HG03439 (cell line): ENCODE data around the gene GNRHR.
A peak's percentile ranks its signal among the peaks of the same experiment; 100 is the strongest.
"Not testable (repeated sequence)": the region's sequence is repeated elsewhere in the genome, so short reads cannot be mapped to it uniquely, and the experiment has no call there.

Experiments used
- ATAC-seq: cut with Tn5 transposase; IDR thresholded peaks from one replicate; pipeline ENCODE4 v1.9.1; 2021; ENCODE audit warnings: mild to moderate bottlenecking, moderate library complexity; ENCODE audit not compliant: unreplicated experiment

Gene GNRHR

GRCh38 chr4:67730511-67730910 lies 23.7 kb downstream of the GNRHR start:
- not testable (repeated sequence) for ATAC-seq

GRCh38 chr4:67727124-67727850 lies 26.9 kb downstream of the GNRHR start:
- ATAC-seq, result no peak

- ATAC-seq, result no peak
These were observed 28.2 kb downstream of the GNRHR start for GRCh38 chr4:67725981-67726380.

DNA sequence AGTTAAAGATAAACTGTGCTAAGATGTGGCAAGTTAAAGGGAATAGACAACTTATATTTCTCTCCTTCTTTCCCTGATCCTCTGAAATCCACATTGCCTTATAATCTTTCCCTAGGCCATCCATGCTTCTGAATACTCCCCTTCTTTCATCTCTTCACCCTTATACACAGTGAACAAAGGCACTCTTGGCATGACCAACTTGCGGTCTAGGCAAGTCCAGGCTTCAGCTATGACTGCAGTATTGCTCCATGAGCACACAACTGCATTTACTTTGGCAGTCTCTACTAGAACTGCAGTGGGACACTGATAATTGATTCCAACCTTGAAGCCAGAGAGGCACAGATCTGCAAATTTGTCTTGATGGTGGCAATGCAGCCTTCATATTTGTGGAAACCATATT lies 29.1 kb downstream of the GNRHR start:
- no peak for ATAC-seq

- no peak for ATAC-seq
These were observed 30.2 kb downstream of the GNRHR start for GRCh38 chr4:67723949-67724348.

GRCh38 chr4:67723341-67723740 lies 30.8 kb downstream of the GNRHR start:
- ATAC-seq, result no peak

DNA sequence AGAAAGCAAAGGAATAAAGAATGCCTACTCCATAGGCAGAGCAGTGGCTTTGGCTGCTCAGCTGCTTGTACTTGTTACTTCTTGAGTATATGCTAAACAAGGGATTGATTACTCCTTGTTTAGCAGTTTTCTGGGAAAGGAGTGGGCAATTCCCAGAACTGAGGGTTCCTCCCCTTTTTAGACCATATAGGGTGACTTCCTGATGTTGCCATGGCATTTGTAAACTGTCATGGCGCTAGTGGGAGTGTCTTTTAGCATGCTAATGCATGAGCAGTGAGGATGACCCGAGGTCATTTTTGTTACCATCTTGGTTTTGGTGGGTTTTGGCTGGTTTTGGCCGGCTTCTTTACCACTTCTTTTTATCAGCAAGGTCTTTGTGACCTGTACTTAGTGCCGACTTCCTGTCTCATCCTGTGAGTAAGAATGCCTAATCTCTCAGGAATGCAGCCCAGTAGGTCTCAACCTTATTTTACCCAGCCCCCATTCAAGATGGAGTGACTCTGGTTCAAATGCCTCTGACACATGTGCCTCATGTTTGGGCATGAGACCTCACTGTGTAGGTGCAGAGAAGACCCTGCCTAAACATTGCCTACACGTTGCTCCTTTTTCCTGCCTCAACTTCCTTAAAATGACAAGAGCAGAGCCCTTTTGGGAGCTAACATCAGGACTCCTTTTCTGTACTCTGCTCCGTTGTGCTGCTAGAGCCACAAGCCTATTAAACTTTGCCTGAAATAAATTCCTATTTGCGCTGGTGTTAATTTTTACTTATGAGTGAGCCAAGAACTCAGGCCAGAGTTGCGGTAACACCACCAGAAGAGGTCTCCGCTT lies 32.2 kb downstream of the GNRHR start:
- ATAC-seq, result no peak

- ATAC-seq, result no peak
These were observed 32.8 kb downstream of the GNRHR start for GRCh38 chr4:67721315-67721769.

DNA sequence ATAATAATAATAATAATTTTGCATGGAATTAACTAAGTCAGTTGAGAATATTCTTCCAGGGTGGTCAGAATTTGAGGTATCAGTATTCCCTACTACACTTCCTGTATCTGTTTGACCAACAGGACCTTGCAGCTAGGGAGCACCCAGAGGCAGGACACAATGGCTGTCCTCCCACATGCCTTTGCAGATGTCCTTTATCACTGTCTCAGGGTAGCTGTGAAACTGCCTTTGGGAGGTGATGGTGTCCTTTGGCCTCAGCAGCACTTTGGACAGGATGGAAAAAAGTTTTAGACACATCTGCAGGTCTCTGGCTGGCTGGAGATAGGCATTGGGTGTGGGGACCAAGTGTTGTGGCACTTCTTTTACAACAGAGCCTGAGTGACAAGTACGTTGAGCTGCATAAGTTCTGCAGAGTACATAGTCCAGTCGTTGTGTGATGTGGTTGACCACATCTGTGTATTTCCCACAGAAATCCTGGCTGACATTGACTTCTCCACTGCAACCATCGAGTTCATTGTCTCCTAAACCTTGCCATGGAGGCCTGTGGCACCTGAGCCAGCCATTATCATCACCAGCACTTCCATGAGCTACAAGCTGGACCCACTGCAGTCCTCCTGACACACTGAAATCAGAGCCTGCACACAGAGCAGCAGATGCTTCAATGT lies 34.1 kb downstream of the GNRHR start:
- no peak for ATAC-seq

- ATAC-seq, result no peak
These were observed 35.3 kb downstream of the GNRHR start for GRCh38 chr4:67718848-67719247.

DNA sequence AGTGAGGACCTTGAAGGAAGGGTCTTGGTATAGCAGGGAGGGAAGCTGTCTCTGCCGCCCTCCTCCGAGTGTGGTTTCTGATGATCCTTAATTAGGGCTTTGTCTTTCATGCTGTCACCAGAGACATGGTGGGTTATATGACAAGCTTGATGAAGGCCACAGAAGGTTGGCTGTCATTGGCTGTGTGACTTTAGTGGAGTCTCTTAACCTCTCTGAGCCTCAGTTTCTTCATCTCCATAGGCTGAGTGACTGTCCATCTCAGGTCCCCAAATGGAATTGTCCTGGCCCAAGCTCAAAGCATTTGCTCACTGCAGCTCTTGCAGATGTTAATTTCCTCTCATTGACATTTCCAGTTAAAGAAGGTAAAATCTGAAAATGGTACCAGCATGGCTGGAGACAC lies 36.6 kb downstream of the GNRHR start:
- ATAC-seq, result no peak

DNA sequence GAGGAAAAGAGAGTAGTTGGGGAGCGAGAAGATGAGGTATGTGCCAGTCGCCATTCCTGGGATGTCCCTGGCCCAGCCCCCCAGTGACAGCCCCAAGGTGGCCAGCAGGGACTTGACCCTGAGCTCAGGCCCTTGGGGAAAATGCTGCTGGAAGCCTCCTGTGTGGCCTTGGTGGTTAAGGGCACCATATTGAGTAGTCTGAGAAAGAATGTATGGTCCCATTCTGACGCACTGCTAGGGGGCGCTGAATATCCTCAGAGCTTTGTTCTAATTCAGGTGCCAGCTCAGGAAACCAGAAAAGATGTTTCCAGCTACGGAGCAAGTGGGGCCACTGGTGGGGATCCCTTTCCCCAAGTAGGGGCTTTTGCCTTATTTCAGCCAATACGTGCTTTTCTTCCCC lies 39.2 kb downstream of the GNRHR start:
- no peak for ATAC-seq

DNA sequence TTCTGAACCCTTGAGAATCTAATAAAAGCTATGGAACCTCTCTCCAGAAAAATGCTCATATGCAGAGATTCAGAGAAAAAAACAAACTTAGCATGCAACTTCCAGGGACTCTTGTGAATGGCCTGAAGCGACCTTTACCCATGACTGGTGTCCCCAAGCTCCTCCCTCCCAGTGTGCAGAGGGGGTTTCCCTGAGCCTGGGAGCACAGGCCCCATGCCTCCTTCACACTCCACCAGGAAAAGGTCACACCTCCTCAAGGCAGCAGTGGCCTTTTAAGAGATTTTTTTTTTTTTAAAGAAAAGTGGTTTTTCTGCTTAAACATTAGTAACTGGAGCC lies 40.0 kb downstream of the GNRHR start:
- peak; percentile 64 for ATAC-seq

- no peak for ATAC-seq
These were observed 40.5 kb downstream of the GNRHR start for GRCh38 chr4:67713529-67714247.

GRCh38 chr4:67712650-67713528 lies 41.3 kb downstream of the GNRHR start:
- ATAC-seq, result no peak

- ATAC-seq, result no peak
These were observed 42.1 kb downstream of the GNRHR start for GRCh38 chr4:67712000-67712625.

DNA sequence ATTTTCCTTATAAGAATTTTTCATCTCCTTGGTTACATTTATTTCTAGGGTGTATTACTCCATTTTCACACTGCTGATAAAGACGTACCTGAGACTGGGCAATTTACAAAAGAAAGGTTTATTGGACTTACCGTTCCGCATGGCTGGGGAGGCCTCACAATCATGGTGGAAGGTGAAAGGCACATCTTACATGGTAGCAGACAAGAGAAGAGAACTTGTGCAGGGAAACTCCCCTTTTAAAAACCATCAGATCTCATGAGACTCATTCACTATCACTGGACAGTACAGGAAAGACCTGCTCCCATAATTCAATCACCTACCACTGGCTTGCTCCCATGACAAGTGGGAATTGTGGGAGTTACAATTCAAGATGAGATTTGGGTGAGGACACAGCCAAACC lies 47.5 kb downstream of the GNRHR start:
- ATAC-seq, result not testable (repeated sequence)

GRCh38 chr4:67704843-67705242 lies 49.3 kb downstream of the GNRHR start:
- ATAC-seq, result no peak

GRCh38 chr4:67702166-67702565 lies 52.0 kb downstream of the GNRHR start:
- ATAC-seq, result no peak

DNA sequence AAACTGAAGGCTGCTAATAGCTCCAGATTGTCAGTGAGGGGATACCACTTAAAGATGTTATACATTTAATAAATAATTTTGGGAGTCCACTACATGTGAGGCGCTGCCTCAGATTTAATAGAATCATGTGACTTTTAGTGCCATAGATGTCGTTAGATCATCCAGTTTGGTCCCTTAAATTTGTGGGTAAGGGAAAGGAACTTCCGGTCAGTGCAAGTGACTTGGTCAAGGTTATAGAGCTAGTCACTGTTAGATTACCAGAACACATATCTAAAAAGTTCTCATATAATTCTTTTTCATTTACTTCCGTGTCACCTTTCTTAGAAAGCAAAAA lies 52.7 kb downstream of the GNRHR start:
- ATAC-seq, result no peak
